ENCODE results near the gene SLCO2A1. TPM values are rescaled to one million over a fixed set of nuclear protein-coding genes. Genes with fewer than 3 reads are reported as not detected.

Gene SLCO2A1
- total and polyA plus RNA-seq, 3 donors from 2014 or later = 2.2 to 5.3 (median 2.5) TPM

GRCh38 chr3:133931084-133931483 lies 98.6 kb downstream of the SLCO2A1 start:
- Histone ChIP-seq H3K27me3 (no peaks in the 10 kb centered on the region), H3K36me3 (ENCODE audit: low read depth, missing control alignments) (no peaks in the 10 kb centered on the region), H3K4me3 (no peak overlapping the region), H3K9me3 (no peaks in the 10 kb centered on the region), H3K27ac (no peak overlapping the region), H3K4me1 (peaks cover 3% of the 10 kb centered on the region)
- 94 to 98% methylated on average over 8 of the region's 8 CpGs for WGBS, 2 donors
- intact Hi-C loops (cut with DNase I; ENCODE audit: low total_unique reads) = loop anchor here (5.0 kb wide), 1 partner anchor 281 kb away; no protein-coding TSS in a partner anchor
- no peak for DNase-seq
- TF ChIP-seq POLR2A (IDR thresholded peaks at IDR 0.05) = no peak
- no peak for TF ChIP-seq CTCF (IDR thresholded peaks at IDR 0.05)

GRCh38 chr3:133930341-133930933 lies 99.3 kb downstream of the SLCO2A1 start:
- no peak for TF ChIP-seq POLR2A (IDR thresholded peaks at IDR 0.05)
- TF ChIP-seq CTCF (IDR thresholded peaks at IDR 0.05) = peak; percentile 48 to 66 (median 53)
- peaks cover 3% of the 10 kb centered on the region for H3K4me1 ChIP-seq
- H3K27ac ChIP-seq = no peak overlapping the region
- H3K36me3 ChIP-seq (ENCODE audit: low read depth, missing control alignments) = no peaks in the 10 kb centered on the region
- peak; percentile 53 for DNase-seq
- H3K9me3 ChIP-seq = no peaks in the 10 kb centered on the region
- WGBS, 2 donors = 59 to 83% methylated on average over 1 of the region's 1 CpG
- no peaks in the 10 kb centered on the region for H3K27me3 ChIP-seq
- intact Hi-C loops (cut with DNase I; ENCODE audit: low total_unique reads) = loop anchor here (5.0 kb wide), 1 partner anchor 282 kb away; no protein-coding TSS in a partner anchor
- no peak overlapping the region for H3K4me3 ChIP-seq

GRCh38 chr3:133928903-133929607 lies 100.7 kb downstream of the SLCO2A1 start:
- no peak overlapping the region for H3K27ac ChIP-seq
- intact Hi-C loops (cut with DNase I; ENCODE audit: low total_unique reads) = loop anchor here (5.0 kb wide), 1 partner anchor 107 kb away; no protein-coding TSS in a partner anchor
- DNase-seq = no peak
- H3K36me3 ChIP-seq (ENCODE audit: low read depth, missing control alignments) = no peaks in the 10 kb centered on the region
- no peaks in the 10 kb centered on the region for H3K27me3 ChIP-seq
- no peak overlapping the region for H3K4me3 ChIP-seq
- peaks cover 3% of the 10 kb centered on the region for H3K4me1 ChIP-seq
- TF ChIP-seq POLR2A (IDR thresholded peaks at IDR 0.05) (no peak), CTCF (IDR thresholded peaks at IDR 0.05) (no peak)
- WGBS, 2 donors = 79 to 86% methylated on average over 14 of the region's 14 CpGs
- H3K9me3 ChIP-seq = no peaks in the 10 kb centered on the region

GRCh38 chr3:133928136-133928893 lies 101.4 kb downstream of the SLCO2A1 start:
- no peak for TF ChIP-seq CTCF (IDR thresholded peaks at IDR 0.05)
- no peak for TF ChIP-seq POLR2A (IDR thresholded peaks at IDR 0.05)
- Histone ChIP-seq H3K36me3 (ENCODE audit: low read depth, missing control alignments) (no peaks in the 10 kb centered on the region), H3K27me3 (no peaks in the 10 kb centered on the region), H3K9me3 (no peaks in the 10 kb centered on the region), H3K27ac (no peak overlapping the region), H3K4me3 (peak overlapping the region in 1 of 2 donors; percentile 62), H3K4me1 (peaks cover 3% of the 10 kb centered on the region)
- intact Hi-C loops (cut with DNase I; ENCODE audit: low total_unique reads) = loop anchor here (5.0 kb wide), 1 partner anchor 106 kb away; no protein-coding TSS in a partner anchor
- 51 to 65% methylated on average over 18 to 20 of the region's 20 CpGs for WGBS, 2 donors
- no peak for DNase-seq

All from testis (tissue), 3 donors.